ENCODE data around the gene BICDL2.
"Not testable (repeated sequence)": the region's sequence is repeated elsewhere in the genome, so short reads cannot be mapped to it uniquely, and the experiment has no call there.

BICDL2 gene

DNA sequence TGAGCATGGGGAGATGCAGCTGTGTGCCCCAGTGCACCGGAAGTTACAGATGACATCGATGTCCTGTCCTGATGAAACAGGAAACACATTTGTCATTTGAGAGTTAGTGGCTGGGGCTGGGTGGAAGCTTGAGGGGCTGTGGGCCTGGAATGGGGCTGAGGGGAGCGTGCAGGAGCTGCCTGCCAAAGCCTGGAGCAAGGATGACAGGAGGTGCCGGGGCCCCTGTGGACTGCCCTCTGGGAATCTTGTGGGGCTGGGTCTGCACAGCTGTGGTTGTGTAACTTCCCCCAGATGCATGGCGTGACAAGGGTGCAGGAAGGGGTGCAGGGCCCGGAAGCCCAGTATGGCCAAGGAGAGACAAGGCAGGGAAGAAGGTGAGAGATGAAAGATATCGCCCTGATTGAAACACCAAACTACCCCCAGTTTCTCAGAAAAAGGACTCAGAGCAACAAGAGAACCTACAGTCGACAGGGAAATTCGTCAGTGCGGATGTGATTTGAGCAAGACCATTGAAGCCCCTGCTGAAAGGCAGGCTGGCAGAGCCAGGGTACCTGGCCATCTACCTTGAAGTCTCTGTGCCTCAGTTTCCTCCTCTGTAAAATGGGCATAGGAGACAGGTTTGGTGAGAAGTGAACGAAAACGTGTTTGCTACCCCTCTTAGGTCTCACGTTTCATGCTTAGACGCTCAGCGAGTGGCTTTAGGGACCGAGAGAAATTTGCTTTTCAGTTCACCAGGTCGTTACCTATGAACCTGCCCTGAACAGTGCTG is 18.4 kb upstream of the BICDL2 start:
- no peak for TF ChIP-seq ZFX (IDR thresholded peaks at IDR 0.05; ENCODE audit: borderline replicate concordance)
- TF ChIP-seq, protein P1, sequence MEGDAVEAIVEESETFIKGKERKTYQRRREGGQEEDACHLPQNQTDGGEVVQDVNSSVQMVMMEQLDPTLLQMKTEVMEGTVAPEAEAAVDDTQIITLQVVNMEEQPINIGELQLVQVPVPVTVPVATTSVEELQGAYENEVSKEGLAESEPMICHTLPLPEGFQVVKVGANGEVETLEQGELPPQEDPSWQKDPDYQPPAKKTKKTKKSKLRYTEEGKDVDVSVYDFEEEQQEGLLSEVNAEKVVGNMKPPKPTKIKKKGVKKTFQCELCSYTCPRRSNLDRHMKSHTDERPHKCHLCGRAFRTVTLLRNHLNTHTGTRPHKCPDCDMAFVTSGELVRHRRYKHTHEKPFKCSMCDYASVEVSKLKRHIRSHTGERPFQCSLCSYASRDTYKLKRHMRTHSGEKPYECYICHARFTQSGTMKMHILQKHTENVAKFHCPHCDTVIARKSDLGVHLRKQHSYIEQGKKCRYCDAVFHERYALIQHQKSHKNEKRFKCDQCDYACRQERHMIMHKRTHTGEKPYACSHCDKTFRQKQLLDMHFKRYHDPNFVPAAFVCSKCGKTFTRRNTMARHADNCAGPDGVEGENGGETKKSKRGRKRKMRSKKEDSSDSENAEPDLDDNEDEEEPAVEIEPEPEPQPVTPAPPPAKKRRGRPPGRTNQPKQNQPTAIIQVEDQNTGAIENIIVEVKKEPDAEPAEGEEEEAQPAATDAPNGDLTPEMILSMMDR (IDR thresholded peaks at IDR 0.05) = no peak
- no peak overlapping the region for H3K27ac ChIP-seq

DNA sequence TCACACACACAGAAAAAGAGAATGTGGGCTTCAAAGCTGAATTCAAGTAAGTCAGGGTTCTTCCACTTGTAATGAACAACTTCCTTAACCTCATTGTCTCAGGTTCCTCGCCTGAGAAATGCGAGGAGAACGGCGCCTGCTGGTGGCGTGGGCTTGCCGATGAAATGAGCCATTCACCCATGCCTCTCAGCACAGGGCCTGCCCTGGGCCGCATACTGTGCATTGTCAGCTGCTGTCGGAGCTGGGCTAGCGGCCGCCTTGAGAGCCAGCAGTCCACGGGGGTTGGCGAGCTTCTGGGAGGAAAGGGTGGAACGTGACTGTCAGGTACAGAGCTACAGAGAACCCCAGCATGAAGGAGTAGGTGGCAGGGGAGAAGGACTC is 16.6 kb upstream of the BICDL2 start:
- H3K27ac ChIP-seq = not testable (repeated sequence)

DNA sequence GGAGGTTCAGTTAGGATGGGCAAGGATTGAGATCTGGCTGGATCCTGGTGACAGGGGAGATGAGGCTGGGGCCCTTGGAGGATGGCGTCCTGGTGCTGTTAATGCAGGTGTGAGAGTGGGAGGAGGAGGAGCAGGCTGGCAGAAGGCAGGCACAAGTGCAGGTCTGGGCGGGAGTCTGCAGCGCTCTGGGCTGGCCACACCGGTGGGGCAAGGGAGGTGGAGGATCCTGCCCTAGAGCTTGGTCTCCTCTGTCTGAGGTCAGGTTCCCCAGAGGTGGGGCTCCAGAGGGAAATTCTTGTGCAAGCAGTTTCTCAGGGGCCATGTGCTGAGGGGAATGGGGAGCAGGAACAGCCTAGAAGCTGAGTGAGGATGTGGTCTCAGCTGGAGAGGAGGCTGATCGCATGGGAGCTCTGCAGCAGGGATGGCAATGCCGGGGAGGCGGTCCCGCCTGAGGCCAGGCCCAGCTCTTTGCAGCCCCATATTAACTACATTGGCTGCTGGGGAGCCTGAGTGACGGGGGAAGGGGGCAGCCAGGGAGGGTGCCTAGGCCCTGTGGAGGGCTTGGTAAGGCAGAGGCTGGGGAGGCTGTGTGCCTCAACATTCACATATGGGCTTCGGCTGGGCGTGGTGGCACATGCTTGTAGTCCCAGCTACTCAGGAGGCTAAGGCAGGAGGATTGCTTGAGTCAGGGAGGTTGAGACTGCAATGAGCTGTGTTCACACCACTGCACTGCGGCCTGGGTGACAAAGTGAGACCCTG is 16.0 kb upstream of the BICDL2 start:
- not testable (repeated sequence) for H3K27ac ChIP-seq

DNA sequence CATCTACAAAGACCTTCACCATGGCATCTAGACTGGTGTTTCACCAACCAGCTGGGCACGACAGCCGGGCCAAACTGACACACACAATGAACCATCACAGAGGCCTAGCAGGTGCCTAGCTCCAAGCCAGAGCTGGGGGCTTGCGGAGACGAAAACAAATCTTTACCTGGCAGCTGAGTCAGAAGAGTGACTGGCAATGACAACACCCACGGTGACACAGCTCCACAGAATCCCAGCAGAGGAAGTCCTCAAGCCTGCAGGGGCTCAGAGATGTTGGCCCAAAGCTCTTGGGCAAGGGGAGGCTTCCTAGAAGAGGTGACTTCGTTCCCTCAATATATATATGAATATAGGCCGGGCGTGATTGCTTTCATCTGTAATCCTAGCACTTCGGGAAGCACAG is 14.8 kb upstream of the BICDL2 start:
- TF ChIP-seq, protein P1 (IDR thresholded peaks at IDR 0.05) = no peak
- TF ChIP-seq ZFX (IDR thresholded peaks at IDR 0.05; ENCODE audit: borderline replicate concordance) = no peak
- no peak overlapping the region for H3K27ac ChIP-seq

DNA sequence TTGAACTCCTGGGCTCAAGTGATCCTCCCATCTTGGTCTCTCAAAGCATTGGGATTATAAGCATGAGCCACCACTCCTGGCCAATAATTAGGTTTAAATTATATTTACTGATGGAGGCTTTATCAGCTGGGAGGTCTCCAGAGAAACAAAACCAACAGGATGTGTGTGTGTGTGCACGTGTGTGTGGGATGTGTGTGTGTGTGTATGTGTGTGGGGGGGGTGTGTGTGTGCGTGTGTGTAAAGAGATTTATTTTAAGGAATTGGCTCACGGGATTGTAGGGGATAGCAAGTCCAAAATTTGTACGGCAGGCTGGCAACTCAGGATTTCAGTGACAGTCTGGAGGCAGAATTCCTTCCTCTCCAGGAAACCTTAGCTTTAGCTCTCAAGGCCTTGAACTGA is 14.3 kb upstream of the BICDL2 start:
- no peak overlapping the region for H3K27ac ChIP-seq
- TF ChIP-seq ZFX (IDR thresholded peaks at IDR 0.05; ENCODE audit: borderline replicate concordance) = no peak
- TF ChIP-seq, protein P1 (IDR thresholded peaks at IDR 0.05) = no peak

DNA sequence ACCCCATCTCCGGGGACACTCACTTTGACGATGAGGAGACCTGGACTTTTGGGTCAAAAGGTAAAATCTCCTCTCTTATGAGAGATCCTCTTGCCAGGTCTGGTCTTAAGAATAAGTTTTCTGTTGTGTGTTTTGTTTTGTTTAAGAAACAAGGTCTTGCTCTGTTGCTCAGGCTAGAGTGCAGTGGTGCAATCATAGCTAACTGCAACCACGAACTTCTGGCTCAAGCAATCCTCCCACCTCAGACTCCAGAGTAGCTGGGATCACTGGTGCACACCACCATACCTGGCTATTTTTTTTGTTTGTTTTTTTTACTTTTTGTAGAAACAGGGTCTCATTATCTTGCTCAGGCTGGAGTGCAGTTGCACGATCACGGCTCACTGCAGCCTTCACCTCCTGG is 13.7 kb upstream of the BICDL2 start:
- no peak for TF ChIP-seq ZFX (IDR thresholded peaks at IDR 0.05; ENCODE audit: borderline replicate concordance)
- TF ChIP-seq, protein P1 (IDR thresholded peaks at IDR 0.05) = no peak
- no peak overlapping the region for H3K27ac ChIP-seq

DNA sequence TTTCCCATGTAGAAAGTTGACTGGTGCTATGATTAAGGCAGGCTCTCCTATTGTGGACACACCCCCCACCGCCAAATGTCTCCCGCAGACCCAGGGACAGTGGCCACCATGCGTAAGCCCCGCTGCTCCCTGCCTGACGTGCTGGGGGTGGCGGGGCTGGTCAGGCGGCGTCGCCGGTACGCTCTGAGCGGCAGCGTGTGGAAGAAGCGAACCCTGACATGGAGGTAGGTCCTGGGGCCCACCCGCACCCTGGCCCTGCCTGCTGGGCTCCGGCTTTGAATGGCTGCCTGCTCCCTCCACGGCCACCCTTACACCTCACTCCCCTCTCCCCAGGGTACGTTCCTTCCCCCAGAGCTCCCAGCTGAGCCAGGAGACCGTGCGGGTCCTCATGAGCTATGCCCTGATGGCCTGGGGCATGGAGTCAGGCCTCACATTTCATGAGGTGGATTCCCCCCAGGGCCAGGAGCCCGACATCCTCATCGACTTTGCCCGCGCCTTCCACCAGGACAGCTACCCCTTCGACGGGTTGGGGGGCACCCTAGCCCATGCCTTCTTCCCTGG is 13.3 kb upstream of the BICDL2 start:
- H3K27ac ChIP-seq = no peak overlapping the region
- TF ChIP-seq ZFX (IDR thresholded peaks at IDR 0.05; ENCODE audit: borderline replicate concordance) = no peak

DNA sequence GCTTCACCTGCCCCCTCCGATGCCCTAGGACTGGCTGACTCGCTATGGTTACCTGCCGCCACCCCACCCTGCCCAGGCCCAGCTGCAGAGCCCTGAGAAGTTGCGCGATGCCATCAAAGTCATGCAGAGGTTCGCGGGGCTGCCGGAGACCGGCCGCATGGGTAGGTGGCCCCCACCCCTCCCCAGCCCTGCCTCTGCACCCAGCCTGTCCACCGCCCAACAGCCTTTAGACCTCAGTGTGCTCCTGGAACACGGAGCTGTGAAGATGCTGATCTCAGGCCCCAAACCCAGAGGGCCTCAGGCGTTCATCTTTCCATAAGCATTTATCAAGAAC is 10.6 kb upstream of the BICDL2 start:
- no peak overlapping the region for H3K27ac ChIP-seq
- no peak for TF ChIP-seq ZFX (IDR thresholded peaks at IDR 0.05; ENCODE audit: borderline replicate concordance)
- TF ChIP-seq, protein P1 (IDR thresholded peaks at IDR 0.05) = no peak

Measured in 22Rv1 (cell line).